ENCODE measurements around the gene ZNF710.

The ZNF710 gene

GRCh38 chr15:90080818-90081393 lies 79.8 kb downstream of the ZNF710 start:
- peak in 1 of 14 donors; percentile 36 for DNase-seq

DNA sequence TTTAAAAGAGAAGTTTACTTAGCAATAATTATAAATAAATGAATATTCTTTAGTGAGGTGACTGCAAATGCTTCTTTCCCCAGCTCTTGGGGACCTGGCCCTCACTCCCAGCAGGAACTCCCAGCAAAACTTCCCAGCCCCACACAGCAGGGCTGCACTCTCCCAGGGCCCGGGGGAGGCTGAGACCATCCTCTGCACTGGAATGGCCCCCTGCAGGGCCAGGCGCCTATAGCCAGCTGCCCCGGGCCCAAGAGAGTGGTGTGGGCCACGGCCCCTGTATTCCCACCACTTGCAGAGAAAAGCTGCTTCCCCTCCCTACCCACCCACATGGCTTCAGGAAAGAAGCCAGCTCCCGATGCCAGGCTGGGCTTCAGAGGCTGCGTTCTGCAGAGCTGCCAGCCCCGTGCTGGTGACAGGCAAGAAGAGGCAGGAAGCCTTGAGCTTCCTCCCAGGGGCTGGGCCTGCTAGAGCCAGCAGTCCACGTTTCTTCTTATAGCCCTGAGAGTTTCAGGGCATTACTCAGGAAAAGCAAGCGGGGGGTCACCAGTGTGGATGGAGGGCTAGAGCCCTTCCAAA lies 81.1 kb downstream of the ZNF710 start:
- DNase-seq = peak in 9 of 14 donors; percentile 8 to 64 (median 43)

- DNase-seq = no peak
These were observed 82.3 kb downstream of the ZNF710 start for GRCh38 chr15:90083419-90083818.

DNA sequence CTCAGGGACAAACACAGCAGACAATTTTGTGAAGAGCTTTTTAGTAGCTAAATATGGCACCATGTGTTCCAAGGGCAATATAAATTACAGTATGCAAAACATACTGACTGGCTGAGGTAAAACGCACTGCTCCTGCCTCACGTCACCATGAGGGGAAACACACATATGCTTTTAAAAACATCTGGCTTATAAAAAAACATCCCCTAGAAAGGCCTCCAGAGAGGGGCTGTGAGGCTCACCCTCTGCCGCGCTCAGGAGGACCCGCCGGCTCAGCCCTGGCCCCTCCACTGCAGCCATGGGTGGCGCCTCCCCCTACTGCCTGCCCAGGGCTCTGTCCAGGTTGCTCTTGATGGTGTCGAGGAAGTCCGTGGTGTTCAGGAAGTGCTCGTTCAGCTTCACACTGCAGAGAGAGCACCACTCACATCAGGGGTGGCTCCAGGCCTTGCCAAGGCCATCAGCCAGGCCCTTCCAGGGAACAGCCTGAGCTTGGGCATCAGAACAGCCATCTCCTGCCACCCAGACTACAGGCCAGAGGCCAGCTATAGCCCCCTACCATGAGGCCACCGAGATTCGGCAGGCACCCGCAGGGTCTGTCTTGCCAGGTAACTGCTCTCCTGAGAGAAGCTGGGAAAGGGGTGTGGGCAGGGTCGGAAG lies 83.0 kb downstream of the ZNF710 start:
- DNase-seq = no peak

- DNase-seq = no peak
These were observed 83.8 kb downstream of the ZNF710 start for GRCh38 chr15:90084876-90085423.

DNA sequence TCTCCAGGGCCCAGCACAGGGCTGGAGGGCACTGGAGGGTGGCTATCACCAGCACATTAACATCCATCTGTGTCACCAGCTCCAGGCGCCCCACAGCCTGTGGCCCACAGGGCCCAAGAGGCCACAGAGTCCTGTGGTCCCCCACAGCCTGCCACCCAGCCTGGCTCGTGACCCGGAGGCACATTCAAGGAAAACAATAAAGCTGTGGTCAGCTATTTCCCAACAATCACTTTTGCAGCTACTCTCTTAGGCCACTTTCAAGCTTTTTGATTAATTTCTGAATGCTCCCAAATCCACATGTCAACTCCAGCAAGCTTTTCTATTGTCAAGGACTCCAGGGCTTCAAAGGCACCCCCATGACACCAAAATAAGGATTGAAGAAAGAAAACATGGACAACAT lies 84.4 kb downstream of the ZNF710 start:
- no peak for DNase-seq

DNA sequence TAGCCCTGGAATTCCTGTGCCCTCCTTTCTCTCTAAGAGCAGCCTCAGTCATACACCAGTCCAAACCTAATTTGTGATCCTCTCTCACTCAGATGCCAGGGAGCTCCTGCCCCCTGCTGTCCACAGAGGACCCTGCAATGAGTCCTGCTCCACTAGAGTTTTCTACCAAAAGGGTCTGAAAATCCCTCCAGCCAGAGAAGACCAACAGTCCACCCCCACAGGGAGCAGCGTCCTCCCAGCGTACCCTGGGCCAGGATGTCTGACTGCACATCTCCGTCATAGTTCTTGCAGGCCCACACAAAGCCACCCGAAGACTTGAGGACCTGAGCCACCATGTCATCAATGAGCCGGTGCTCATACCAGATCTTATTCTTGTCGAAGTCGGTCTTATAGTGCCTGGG lies 85.7 kb downstream of the ZNF710 start:
- peak in 1 of 14 donors; percentile 16 for DNase-seq

- DNase-seq = no peak
These were observed 86.5 kb downstream of the ZNF710 start for GRCh38 chr15:90087454-90088154.

GRCh38 chr15:90090226-90090848 lies 89.2 kb downstream of the ZNF710 start:
- no peak for DNase-seq

DNA sequence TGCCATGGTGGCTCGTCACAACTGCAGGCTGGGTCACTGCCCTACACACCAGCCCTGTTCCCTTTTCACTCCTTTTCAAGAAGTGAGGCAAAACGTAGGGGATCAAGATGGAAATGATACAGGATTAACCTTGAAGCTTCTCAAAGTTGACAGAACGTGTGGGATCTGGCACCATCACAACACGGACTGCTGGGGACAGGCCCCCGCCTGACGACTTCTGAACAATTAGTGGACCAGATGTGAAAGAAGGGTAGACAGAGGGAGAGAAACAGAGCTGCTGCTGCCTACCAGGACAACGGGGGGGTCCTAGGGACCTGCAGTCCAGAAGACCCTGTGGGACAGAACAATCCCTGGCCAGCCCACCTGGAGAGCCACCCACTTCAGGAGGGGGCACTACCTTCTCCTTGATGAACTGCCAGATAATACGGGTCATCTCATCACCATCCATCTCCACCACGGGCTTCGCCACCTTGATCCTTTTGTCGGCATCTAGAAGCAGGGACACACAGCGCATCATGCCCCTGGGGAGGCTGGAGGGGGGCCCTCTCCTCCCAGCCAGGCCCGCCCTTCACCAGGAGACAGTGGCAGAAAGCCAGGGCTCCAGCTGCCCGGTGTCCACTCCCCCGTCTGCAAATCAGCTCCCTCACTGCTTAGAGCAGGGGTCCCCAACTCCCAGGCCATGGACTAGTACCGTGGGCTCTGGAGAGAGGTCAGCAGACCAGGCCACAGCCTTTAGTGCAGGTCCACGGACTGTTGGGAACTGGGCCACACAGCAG lies 90.2 kb downstream of the ZNF710 start:
- DNase-seq = no peak

DNA sequence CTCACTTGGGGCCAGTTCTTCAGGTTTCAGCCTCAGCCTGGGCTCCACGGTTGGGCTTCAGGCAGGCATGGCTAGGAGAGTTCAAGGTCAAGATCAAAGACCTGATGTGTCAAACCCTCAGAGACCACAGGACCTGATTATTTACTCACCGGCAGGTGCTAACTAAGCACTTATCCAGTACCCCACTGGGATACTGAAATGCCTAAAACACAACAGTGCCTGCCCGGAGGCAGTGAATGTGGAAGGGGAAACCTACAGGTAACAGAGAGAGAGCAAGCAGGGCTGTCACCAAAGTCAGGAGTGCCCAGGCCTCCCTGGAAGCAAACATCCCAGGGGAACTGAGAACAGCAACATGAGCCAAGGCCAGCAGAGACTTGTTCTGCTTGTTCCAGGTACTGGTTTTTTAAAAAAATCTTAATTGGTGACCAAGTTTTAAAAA lies 94.4 kb downstream of the ZNF710 start:
- DNase-seq = no peak

DNA sequence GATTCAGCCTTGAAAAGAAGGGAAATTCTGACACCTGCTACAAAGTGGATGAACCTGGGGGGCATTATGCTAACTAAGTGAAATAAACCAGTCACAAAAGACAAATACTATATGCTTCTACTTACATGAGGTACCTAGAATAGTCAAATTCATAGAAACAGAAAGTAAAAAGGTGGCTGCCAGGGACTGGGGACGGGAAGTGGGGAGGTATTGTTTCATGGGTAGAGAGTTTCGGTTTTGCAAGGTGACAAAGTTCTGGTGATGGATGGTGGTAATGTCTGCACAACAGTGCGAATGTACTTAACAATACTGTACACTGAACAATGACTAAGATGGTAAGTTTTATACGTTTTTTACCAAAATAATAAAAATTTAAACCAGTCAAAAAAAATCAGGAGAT lies 96.4 kb downstream of the ZNF710 start:
- no peak for DNase-seq

- no peak for DNase-seq
These were observed 98.1 kb downstream of the ZNF710 start for GRCh38 chr15:90099072-90099867.

DNA sequence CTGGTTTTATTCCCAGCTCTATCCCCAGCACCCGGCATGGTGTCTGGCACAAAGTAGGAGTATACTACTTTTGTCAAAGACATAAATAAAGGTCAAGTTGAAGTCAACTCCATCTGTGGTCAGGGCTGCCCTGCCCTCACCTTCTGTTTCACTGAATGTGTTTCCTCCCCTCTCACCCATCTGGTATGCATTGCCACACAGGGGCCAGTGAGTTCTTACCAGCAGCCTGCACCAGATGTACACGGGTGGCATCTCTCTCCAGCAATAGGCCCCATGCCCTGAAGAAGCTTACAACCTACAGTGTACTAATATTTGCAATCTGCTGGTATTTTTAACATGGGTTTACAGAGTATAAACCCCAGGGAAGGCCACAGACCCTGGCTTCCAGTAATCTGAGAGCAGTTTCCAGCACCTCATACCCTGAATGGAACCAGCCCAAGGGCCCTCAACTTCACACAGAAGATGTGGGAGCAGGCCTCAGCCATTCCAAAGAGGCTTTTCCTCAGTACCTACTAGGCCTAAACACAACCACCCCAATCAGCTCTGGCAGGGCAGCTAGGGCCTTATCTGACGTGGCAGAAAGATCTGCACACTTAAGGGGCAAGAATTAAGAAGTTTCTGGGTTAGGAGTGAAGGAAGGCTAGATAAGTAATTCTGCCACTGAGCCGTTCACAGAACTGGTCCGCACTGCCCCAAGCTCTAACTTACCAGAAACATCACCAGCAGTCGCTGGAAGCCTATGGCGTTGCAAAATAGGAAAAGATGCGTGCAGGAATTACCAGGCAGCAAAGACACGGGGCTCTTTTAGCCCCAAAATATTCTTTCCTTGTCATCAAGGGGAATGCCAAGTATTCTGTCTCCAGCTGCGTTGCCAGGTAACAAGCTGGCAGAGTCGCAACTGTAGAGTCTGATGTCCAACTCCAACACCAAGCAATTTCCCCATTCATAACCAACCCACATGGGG lies 99.0 kb downstream of the ZNF710 start:
- DNase-seq = peak in 8 of 14 donors; percentile 26 to 63 (median 50)

GRCh38 chr15:90101130-90101968 lies 100.2 kb downstream of the ZNF710 start:
- peak in 12 of 14 donors; percentile 57 to 86 (median 76) for DNase-seq

DNA sequence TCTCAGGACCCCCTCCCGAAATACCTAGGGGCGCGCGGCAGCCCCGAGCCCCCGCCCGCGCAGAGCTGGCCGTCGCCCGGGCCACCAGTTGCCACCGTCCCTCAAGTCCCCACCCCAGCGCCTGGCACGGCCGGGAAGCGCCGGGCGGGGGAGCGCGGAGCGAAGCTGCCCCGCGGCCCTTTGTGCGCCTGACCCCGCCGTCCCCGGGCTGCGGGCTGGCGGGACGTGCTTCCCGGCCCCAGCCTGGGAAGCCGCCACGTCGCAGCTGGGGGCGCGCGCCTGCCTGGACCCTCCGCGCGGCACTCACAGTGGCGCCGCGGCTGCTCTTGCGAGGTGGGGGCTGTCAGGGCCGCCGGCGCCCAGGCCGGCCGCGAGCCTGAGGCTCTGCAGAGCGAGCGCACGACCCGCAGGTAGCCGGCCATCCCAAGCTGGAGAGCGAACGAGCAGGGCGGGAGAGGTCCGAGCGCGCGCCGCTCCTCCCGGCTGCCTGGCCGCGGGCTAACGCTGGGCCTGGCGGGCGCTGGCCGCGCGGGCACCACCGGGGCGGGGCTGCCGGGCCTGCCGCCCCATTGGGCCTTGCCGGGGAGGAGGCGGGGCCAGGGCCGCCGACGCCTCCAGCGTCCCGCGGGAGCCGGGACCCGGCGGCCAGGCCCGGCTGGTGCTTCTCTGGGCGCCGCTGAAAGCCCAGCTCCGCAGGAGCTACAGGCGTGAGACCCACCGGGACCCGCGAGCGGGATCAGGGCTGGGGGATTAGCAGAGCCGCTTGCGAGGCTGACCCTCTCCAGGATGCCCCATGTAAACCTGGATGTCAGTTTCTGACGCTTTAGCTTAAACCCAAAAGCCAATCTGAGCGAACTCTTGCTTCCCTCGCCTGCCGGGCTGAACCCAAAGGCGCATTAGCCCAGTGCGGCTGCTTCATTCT lies 101.1 kb downstream of the ZNF710 start, which contains the start of gene IDH2:
IDH2 (minus strand) TSS at position 500 of the 922 bp plus-strand sequence; CDS start at position 422, 78 bp downstream.
- DNase-seq = peak in 13 of 14 donors; percentile 61 to 92 (median 77)

- no peak for DNase-seq
These were observed 102.7 kb downstream of the ZNF710 start for GRCh38 chr15:90103701-90104329.
